GM19043 (cell line): Measurements from ENCODE around the gene PHOX2A.
A peak's percentile ranks its signal among the peaks of the same experiment; 100 is the strongest.
"Not testable (repeated sequence)": the region's sequence is repeated elsewhere in the genome, so short reads cannot be mapped to it uniquely, and the experiment has no call there.

Experiments used
- ATAC-seq: cut with Tn5 transposase; IDR thresholded peaks from one replicate; pipeline ENCODE4 v1.9.1; 2021; ENCODE audit warnings: low read depth; ENCODE audit not compliant: unreplicated experiment

PHOX2A gene

GRCh38 chr11:72223615-72224563 lies 20.1 kb downstream of the PHOX2A start:
- peak; percentile 40 for ATAC-seq

GRCh38 chr11:72222907-72223614 lies 20.9 kb downstream of the PHOX2A start:
- peak; percentile 51 for ATAC-seq

DNA sequence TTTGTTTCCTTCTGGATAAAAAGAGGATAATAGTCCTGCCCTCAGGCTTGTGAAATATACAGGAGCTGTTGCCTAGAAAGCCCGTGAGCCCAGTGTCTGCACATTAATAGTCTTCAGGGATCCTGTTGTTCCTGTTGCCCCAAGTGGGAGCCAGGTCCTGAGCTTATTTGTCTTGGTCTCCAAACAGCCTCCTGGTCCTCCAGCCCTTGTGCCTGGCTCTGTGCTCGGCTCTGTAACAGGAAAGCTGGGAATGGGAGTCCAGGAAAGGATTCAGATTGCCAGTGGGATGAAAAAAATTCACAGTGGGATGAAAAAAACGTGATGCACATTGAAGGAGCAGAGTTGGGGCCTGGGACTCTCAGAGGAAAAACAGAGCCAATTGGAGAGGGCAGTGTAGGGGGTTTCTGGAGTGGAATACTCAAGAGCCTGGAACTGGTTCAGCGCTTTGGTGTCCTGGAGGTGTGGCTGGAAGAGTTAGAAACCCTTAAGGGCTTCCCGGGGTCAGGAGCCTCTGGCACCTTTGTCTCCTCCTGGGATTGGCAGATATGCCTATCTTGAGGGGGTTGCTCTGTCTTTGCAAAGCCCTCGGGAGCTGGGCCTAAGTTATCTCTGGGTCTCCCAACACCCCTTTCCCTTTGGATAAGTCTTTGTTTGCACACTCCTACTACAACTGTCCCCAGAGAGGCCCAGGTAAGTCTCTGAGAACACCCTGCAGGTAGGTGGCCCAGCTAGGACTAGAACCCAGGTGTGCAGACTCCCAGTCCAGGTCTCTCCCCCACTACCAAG lies 21.7 kb downstream of the PHOX2A start:
- ATAC-seq = no peak

DNA sequence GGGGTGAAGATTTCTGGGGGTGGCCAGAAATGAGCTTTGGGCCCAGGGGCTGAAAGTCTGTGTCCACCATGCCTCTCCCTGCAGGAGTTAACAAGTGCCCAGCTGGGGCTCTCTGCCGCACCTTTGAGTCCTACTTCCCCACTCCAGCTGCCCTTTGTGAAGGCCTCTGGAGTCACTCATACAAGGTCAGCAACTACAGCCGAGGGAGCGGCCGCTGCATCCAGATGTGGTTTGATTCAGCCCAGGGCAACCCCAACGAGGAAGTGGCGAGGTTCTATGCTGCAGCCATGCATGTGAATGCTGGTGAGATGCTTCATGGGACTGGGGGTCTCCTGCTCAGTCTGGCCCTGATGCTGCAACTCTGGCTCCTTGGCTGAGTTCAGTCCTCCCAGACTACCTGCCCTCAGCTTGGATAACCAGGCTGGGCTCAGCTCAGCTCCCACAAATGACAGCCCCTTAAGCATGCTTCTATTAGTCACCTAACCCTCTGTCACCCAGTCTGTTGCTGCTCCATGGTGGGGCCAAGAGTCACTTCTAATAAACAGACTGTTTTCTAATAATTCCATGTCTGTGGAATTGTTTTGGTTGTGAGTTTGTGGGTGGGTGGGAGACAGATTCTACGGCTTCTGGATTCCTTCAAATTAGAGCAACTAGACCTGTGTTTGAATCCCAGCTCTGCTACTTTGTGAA lies 22.4 kb downstream of the PHOX2A start:
- no peak for ATAC-seq

- ATAC-seq = no peak
Measured at GRCh38 chr11:72220696-72221363, 23.1 kb downstream of the PHOX2A start.

DNA sequence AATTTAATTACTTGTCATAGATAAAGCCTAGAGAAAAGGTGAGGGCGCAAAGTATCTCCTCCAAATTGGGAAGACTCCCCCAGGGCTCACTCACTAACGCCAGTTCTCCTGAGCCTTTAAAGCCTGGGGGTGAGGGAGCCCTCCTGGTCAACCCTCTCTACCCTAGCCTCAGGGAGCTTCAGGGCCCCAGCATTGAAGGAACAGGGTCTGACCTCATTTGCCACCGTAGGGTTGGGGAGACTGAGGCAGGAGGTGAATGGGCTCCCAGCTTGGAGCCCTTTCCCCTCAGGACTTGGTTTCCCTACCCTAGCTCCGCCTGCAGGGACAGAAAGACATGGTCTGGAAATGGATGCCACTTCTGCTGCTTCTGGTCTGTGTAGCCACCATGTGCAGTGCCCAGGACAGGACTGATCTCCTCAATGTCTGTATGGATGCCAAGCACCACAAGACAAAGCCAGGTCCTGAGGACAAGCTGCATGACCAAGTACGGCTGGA lies 25.7 kb downstream of the PHOX2A start:
- ATAC-seq = no peak

- ATAC-seq = no peak
Measured at GRCh38 chr11:72217841-72218240, 26.1 kb downstream of the PHOX2A start.

- no peak for ATAC-seq
Measured at GRCh38 chr11:72216638-72217037, 27.3 kb downstream of the PHOX2A start, which contains the start of gene FOLR2. Gene FOLR2, plus strand, starts transcription at chr11:72216794. Its CDS starts 1,791 bp downstream, at chr11:72218585.

DNA sequence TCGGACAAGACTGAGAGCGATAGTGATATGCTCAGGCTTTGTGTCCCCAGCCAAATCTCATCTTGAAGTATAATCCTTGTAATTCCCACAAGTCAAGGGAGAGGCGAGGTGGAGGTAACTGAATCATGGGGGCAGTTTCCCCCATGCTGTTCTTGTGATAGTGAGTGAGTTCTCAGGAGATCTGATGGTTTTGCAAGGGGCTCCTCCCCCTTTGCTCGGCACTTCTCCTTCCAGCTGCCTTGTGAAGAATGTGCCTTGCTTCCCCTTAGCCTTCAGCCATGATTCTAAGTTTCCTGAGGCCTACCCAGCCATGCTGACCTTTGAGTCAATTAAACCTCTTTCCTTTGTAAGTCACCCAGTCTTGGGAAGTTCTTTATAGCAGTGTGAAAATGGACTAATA lies 34.9 kb downstream of the PHOX2A start:
- no peak for ATAC-seq

DNA sequence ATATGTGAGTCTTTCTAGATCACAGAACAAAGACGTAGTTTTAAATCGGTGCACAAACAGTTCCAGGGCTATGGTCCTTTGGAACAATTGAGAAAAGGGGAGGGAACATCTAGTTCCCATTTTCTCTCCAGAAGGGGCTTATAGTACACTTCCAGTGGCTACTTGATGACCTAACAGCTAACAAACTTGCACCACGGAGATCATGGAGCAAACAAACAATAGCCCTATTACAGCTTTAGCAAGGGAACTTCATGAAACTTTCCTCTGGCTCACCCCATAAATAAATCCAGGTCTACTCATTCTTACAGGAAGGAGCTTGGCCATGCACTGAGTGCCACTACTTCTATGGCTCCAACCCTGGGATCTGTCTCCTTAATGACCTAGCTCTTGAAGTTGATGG lies 35.7 kb downstream of the PHOX2A start:
- ATAC-seq = no peak

DNA sequence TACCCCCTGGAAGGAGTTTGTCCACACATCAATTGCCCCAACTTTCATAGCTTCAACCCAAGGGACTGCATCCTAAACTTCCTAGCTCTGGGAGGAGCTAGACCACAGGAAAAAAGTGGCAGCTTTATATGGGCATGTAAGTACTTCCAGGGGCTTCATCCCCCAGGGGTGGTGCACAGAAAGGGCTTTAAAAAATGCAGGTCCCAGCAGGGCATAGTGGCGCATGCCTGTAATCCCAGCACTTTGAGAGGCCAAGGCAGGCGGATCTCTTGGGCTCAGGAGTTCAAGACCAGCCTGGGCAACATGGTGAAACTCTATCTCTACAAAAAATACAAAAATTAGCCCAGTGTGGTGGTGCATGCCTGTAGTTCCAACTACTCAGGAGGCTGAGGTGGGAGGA lies 37.2 kb downstream of the PHOX2A start:
- not testable (repeated sequence) for ATAC-seq

GRCh38 chr11:72204886-72205285 lies 39.1 kb downstream of the PHOX2A start:
- ATAC-seq = no peak

DNA sequence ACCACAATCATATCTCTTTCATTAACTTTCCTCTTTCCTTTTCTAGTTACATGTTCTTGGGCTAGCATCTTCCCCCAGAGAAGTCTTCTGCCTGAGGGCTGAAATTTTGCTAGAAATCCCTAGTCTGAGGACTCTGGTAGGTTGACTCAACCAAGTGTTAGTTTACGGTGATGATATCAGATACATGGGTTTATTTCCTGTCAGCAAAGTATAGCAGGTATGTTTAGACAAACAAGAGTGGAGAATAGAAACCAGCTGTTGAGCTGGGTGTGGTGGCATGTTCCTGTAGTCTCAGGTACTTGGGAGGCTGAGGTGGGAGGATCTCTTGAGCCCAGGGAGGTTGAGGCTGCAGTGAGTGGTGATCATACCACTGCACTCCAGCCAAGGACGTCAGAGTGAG lies 40.8 kb downstream of the PHOX2A start:
- ATAC-seq = no peak

- ATAC-seq = no peak
Measured at GRCh38 chr11:72202571-72202970, 41.4 kb downstream of the PHOX2A start.

GRCh38 chr11:72201445-72201844 lies 42.5 kb downstream of the PHOX2A start:
- ATAC-seq = not testable (repeated sequence)

GRCh38 chr11:72195518-72196270 lies 48.3 kb downstream of the PHOX2A start:
- ATAC-seq = no peak

- ATAC-seq = no peak
Measured at GRCh38 chr11:72191961-72192381, 52.0 kb downstream of the PHOX2A start, which contains the start of gene FOLR1. Gene FOLR1, plus strand, starts transcription at chr11:72192140. Its CDS starts 34 bp downstream, at chr11:72192174.

- no peak for ATAC-seq
Measured at GRCh38 chr11:72190631-72191071, 53.3 kb downstream of the PHOX2A start.
